ENCODE measurements around the gene RPS6KA2.

GRCh38 chr6:166387642-166388289, 239.3 kb downstream of the RPS6KA2 start:
- TF ChIP-seq POLR2AphosphoS5 (IDR thresholded peaks at IDR 0.05; ENCODE audit: borderline replicate concordance, low read depth, low read length) (no peak), EZH2 (IDR thresholded peaks at IDR 0.05) (no peak), FOXP2 (optimal IDR thresholded peaks at IDR 0.05; ENCODE audit: control extremely low read depth, extremely low read length, insufficient read depth) (no peak)

Data from SK-N-MC (cell line).